Kasumi-1 (cell line): ENCODE data around the gene SCLY.

Source experiments
- DNase-seq, 2 experiments: peaks; one replicate each; lab custom pipeline; 2025; lab: John Stamatoyannopoulos, UW

SCLY gene

DNA sequence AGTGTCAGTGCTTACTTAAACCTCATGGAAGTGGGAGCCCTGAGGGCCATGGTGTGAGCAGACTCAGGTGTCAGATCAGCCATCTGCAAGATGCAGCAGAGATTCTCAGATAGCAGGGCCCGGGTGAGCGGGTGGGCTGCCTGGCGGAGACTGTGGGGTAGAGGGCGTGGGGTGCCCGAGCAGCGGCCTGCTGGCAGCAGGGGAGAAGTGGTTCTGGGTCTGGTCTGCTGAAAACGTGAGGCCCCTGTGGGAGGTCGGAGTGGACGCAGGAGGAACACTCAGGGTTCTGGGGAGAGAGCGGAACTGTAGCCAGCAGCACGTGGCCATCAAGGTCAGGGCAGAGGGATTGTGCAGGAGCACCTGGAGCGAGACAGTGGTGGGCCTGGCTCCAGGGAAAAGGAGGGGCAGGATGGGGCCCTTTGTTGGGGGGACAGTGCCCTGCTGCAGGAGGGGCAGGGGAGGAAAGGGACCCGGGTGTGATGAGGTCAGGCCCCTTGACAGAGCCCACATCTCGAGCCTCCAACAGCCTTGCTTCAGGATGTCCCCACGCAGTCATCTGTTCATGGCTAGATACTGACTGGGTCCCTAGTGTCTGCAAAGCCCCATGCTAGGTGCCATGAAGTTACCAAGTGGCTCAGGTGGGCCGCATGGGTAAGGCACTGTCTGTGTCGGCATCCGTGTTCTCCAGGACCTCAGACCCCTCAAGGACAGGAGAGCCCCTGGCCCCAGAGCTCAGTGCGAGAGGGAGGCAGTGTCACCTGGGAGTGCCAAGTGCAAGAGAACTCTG is 36.6 kb downstream of the SCLY start:
- DNase-seq = no peak

DNA sequence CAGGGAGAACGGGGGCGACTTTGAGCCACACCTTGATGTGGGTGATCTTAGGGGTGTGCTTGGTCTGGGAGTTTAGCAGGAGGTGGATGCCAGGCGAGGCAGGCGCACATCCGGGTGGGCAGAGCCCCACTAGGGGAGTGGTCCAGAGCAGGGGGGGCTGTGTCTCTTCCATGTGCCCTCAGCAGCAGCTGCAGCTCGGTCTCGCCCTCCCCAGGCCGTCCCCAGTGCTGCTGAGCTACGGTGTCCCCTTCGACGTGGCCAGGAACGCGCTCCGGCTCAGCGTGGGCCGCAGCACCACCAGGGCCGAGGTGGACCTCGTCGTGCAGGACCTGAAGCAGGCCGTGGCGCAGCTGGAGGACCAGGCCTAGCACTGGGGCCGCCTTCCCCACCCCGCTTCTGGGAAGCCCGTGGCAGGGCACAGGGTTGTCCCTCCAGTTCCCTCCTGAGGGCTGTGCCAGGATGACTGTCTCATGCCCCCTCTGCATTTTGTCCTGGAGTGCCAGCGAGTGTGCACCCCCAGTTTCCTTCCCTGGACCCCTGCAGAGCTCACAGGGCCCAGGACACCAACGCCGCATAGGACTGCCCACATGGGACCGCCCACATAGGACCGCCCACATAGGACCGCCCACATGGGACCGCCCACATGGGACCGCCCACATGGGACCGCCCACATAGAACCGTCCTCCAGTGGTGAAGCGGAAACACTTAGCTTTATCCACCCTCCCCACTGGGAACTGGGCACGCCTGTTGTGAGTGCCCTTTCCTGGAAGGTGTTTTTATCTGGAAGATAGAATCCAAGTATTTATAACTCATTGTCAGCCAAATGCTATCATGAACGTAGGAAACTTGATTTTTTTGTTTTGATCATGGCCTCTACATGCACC is 37.4 kb downstream of the SCLY start:
- DNase-seq = peak in 1 of 2 experiments; percentile 19

DNA sequence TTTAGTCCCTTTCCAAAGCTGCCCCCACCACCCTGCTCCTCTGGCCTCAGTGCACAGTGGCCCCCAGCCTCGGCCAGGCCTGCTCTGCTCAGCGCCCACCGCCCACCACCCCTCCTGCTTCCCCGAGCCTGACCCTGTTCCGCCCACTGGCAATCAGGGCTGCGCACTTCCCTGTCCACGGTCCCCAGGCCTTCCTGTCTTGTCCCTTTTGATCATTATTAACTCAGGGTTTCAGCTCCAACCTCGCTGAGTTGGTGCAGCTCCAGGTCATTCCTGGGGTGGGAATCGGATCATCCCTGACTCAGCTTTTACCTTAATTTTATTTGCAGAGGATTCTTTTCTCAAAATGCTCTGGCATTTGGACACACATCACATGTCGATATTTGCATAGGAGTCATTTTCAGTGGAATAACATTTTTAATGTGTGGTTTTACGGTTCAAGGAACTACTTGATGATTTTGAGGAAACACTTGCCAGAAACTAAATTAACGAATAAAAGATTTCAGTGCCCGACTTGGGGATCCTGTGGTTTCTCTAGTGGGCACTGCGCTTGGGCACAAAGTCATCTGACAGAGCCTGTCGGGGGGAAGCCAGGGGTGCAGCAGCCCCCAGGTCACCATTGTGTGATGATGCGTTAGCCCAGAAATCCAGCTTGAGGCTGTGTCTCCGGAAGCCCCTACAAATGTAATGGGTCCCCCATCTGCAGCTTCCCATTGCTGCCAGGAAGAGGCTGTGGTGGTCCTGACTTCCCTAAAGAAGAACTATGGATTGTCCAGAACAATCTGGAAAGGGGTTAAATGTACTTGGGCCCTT is 38.3 kb downstream of the SCLY start:
- no peak for DNase-seq

DNA sequence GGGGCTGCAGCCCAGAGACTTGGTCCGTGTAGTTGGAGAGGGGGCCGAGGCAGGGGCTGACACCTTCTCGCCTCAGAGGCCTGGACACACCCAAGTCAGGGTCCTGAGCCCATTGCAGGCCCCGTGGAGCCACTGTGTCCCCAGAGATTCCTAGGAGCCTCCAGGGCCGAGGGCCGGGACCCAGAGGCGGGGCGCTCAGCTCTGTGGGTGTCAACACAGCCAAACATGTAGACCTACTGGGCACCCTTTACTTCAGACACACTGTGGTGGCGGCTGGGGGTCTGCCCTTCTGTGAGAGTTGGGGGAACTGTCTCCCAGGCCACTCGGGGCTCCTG is 38.9 kb downstream of the SCLY start:
- DNase-seq = no peak

DNA sequence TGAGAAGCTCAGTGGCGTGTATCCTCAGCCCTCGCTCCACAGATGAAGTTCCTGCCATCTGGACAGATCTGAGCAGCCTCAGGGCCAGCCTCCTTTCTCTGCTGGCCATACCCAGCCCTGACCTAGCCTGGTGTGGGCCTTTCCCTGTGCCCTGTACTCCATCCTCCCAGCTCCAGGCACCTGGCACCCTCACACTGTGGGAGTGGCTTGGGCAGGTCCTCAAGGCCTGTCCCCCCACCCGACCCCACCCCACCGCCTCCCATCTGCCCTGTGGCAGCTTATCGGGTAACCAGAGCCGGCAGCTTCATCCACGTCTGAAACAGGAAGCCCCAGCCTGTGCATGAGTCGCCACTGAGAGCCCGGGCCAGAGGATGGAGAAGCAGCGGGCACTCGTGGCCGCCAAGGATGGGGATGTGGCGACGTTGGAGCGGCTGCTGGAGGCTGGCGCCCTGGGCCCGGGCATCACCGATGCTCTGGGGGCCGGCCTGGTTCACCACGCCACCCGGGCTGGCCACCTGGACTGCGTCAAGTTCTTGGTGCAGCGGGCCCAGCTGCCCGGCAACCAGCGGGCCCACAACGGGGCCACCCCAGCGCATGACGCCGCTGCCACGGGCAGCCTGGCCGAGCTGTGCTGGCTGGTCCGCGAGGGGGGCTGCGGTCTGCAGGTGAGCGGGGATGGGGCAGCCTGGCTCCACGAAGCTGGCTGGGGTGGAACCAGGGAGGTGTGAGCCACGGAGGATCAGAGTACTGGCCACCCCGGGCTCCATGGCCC is 39.4 kb downstream of the SCLY start, which contains the start of gene ESPNL:
ESPNL (plus strand) TSS at position 292 of the 772 bp plus-strand sequence; CDS start at position 372, 80 bp downstream.
- DNase-seq = no peak

DNA sequence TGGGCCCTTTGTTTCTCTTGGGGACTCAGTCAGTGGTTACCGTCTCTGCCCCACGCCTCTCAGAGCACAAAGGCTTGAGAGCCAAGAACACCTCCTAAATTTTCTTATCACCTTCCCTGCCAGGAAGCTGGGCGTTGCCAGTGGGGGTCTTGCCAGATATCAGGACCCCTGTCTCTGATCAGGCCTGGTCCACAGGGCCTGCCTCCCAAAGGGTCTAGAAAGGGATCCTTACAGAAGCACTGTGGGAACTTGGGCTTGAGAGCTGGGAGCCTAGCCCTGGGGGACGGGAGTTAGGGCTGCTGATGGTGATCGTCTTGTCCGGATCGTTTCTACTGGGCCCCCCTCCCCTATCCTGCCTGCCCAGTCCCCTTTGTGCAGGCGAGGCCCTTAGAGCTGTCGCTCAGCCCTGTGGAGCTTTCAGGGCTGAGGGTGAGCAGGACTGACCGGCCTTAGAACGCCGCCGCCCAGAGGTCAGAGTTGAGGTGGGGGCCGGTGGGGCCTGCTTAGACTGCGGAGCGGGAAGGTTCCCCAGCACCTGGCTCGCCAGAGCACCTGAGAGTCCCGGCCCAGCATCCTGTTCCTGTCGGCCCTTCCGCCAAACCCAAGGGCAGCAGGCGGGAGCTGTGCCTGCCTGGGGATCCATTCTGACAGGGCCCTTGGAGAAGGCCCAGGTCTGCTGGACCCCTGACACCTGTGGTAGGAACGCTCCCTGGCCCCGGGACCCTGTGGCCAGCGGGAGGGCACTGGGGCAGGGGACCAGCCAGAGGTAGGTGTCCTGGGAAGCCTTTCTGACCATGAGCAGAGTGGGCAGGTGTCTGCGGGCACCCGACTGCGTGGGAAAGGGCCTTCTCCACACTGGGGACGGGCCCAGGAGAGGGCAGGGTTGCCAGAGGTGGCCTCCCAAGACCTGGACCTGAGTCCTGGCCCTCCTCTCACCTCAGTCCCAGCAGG is 40.3 kb downstream of the SCLY start:
- no peak for DNase-seq

DNA sequence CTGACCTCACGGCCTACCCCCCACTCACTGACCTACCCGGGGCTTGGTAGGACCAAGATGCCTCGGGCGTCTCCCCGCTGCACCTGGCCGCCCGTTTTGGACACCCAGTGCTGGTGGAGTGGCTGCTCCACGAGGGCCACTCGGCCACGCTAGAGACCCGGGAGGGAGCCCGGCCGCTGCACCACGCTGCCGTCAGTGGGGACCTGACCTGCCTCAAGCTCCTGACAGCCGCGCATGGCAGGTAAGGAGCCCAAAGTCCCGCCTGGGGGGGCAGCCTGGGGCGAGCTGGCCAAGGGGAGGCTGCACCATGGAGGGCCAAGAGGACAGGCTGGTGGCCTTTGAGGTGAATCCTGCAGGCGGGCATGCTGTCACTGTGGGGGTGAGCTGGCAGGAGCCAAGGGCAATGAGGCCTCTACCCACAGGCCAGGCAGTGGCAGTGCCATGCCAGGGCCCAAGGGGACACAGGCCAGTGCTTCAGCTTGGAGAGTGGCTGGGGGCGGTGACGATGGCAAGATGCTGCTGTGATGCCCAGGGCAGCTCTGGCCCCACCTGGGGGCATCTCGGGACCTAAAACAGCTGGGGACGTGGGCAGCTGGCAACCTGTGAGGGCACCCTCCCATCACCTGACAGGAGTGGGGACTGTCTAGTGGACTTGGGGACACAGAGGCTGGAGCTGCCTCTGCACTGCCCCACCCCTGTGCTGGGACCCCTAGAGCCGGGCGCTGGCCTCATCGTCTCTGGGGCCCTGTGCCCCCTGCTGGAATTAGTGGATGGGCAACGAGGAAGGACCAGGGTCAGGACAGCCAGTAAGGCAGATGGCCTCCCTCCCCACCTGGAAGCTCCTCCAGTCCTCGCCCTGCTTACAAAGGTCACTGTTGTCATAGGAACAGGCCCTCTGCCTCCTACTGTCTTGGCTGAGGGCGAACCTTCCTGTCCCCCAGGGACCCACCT is 41.4 kb downstream of the SCLY start:
- no peak for DNase-seq

DNA sequence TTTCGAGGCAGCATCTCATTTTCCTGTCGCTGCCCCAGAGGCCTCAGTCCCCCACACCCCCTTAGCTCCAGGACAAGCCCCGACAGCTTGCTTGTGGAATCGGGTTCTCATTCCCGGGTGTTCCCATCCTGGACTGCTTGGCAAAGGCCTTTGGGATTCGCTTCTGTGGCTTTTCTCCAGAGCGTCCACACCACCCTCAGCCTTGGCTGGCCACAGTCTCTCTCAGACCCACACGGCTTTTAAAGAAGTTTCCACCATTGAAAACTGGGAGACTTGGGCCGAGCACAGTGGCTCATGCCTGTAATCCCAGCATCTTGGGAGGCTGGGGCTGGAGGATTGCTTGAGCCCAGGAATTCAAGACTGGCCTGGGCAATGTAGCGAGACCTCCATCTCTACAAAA is 42.1 kb downstream of the SCLY start:
- DNase-seq = no peak

DNA sequence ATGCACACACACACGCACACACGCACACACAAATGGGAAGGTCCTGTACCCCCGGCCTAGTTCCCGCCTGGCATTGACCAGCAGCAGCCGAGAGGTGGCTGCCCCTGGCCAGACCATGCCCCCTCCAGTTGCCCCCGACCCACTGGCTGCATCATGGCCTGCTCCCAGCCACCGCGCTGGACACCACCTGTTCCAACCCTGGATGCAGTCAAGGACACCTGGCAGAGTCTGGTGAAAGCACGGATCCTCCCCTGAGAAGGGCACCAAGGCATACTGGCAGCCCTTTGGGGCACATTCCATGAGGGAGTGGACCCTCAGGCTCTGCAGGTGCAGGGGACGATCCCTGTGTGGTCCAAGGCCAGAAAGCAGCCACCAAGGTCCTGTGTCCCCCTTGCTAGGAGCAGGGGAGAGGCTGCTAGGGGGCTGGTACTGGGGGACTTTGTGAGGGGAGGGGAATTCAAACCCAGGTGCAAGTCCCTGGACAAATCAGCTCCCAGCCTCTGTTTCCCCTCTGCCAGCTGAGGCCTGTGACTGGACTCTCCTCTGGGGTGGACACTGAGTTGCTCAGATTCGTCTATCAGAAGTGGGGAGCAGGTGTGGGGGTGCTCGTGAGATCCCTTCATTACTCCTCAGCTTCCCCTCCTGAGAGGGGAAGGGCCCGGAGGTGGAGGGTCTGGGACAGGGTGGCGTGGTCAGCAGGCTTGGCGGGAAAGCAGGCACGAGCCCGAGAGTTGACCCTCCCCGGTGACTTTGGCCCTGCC is 42.8 kb downstream of the SCLY start:
- DNase-seq = no peak

DNA sequence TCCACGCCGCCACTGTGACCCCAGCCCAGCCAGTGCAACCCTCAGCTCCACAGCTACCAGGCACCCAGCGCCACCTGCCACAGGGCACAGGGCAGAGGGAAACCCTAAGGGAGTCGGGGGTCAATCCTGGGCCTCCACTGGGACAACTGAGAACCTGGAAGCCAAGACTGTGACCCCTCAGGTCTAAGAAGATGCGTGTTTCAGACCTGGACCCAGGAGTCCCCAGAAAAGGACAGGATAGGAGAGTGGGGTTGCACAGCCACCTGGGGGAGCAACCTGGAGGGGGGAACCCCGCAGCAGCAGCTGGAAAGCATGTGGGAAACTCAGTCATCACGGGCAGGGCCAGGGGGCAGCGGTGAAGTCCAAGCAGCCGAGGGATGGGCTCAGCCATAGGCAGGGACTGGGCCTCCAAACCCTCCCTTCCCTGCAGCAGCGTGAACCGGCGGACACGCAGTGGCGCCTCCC is 43.5 kb downstream of the SCLY start:
- DNase-seq = no peak

DNA sequence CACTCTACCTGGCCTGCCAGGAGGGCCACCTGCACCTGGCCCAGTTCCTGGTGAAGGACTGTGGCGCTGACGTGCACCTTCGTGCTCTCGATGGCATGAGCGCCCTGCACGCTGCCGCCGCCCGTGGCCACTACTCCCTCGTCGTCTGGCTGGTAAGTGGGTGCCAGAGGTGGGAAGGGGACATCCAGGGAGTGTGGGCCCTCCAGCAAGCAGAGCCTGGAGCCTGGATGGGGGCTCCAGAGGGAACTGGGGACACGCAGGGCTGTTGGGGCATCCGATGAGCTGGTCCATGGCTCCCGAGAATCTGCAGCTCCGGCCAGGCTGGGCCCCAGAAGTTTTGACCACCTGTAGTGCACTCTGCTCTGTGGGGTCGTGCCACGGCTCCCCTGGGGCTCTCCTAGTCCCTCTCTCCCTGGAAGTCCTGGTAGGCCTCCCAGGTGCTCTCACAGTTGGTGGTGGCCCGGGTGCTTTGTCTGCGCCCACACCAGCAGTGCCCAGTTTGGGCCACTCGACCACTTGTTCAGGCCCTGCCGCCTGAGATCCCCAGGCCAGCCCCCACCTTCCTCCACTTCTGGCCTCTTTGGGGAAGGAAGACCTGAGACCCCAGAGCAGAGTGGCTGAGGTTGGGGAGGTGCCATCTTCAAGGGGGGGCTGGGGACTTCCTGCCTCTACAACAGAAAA is 44.0 kb downstream of the SCLY start:
- DNase-seq = no peak

DNA sequence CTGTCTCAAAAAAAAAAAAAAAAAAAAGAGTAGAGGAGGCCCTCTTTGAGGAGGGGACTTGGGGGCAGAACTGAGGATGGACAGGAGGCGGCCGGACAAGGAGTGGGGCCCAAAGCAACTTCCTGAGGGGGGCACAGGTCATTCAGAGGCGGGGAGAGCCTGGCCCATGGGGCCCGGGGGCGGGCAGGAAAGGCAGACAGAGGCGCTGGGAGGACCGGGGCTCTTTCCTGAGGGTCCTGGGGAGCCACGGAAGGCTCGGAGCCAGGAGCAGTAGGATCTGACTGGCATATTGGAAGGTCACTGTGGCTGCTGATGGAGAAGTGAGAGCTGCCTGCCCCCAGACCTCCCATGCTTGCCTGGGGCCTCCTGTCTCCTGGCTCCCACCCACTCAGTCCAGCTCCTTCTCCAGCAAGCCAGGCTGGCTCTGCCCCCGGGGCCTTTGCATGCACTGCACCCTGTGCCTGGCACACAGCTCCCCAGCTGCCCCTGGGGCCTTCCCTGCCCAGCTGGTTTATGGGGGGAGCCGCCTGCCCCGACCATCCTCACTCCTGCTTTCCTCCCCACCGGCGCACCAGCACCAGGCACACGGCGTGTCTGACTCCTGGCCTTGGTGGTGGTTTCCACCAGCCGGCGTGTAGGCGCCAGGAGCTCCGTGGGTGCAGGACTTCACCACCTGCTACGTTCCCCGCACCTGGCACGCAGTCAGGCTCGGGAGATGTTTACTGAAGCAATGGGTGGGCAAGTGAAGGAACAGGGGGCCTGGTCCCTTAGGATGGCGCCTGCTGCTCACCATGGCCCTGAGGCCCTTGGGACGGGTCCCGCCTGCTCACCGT is 44.9 kb downstream of the SCLY start:
- DNase-seq = no peak

DNA sequence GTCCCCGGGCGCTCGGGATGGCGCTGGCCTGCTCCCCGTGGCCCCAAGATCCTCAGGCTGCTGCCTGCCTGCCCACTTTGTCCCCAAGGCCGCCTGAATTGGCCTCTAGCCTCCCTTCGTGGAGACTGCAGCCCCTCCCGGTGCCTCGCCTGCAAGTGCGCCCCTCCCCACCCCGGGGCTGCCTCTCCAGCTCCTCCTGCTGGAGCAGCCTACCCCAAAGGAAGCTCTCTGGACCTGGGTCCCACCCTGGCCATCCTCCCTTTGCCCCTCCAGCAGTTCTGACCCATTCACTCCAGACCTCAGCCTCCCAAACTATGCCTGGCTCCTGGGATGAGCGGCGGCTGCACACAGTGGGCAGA is 45.5 kb downstream of the SCLY start:
- no peak for DNase-seq

DNA sequence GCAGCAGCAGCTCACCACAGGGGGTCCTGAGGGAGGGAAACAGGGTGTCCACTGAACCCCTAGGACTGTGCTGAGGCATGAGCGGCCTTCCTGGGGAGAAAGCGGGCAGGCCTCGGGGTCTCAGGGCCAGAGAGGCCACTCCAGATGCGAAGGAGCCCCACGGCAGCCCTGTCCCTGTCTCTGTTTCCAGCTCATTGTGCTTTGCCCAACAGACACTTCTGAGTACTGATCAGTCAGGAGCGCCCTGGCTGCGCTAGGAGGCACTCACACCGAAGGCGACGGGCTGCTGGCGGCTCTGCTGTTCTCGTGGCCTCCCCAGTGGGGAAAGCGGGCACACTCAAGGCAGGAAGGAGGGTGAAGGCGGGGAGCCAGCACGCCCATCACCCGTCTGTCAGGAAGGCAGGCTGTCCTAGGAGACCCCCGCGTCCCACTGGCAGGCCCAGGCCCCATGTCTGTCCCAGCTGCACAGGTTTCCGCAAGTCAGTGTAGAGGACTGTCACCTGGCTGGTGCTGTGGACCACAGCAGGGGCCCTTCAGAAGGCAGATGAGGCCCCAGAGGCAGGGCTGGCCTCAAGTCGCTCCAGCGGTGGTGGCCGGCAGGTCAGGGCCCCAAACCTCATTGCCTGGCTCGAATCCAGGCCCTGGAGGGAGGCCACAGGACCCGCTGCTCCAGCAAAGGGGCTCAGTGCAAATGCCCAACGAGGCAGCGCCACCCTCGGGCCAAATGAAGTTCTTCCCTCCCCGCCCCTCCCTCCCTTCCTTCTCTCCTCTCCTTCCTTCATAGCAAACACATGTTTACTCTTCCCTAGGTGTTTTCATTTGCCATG is 46.1 kb downstream of the SCLY start:
- no peak for DNase-seq

DNA sequence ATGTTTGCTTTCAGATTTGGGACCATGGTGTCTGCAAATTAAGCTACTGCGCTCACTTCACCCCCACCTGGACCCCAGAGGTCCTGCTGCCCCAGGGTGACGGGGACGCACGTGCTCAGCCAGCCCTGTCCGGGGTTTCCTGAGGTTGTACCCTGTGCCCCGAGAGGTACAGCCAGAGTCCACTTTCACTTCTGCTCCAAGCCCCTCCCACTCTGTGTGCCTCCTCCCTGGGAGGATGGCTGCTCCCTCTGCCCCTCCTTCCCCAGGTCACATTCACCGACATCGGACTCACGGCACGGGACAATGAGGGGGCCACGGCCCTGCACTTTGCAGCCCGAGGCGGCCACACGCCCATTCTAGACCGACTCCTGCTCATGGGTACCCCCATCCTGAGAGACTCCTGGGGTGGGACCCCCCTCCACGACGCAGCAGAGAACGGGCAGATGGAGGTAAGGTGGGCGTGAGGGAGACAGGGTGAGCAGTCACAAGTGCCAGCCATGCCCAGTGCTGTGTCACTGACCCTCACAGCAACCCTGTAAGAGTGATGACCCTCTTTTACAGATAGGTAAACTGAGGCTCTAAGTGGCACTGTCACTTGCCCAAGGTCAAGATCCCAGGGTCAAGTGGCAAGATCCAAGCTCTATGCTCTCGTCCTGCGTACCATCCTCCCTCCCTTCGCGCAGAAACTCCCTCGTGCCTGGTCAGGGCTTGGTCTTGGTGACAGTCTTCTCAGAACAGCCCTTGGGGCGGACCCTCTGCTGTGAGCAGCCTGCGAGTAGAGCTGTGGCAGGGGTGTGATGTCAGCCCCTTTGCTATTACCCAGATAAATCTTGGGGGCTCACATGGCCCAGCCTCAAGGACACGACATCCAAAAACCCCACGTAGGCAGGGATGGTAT is 47.0 kb downstream of the SCLY start:
- no peak for DNase-seq
